ENCODE data around the gene NPAS3.

NPAS3 gene

GRCh38 chr14:33726685-33727084 lies 788.0 kb downstream of the NPAS3 start:
- no peak for TF ChIP-seq POU2F2 (IDR thresholded peaks at IDR 0.05; ENCODE audit: low read depth, low read length)
- no peak for TF ChIP-seq SPI1 (IDR thresholded peaks at IDR 0.05; ENCODE audit: low read depth, low read length)
- TF ChIP-seq POLR2A (IDR thresholded peaks at IDR 0.05; ENCODE audit: low read depth, low read length), result no peak
- TF ChIP-seq TAF1 (IDR thresholded peaks at IDR 0.05; ENCODE audit: low read depth, low read length), result no peak
- no peak for TF ChIP-seq PAX5 (IDR thresholded peaks at IDR 0.05; ENCODE audit: insufficient read depth, low read length, severe bottlenecking)
- TF ChIP-seq POLR2AphosphoS5 (IDR thresholded peaks at IDR 0.05; ENCODE audit: low read depth, low read length), result no peak

DNA sequence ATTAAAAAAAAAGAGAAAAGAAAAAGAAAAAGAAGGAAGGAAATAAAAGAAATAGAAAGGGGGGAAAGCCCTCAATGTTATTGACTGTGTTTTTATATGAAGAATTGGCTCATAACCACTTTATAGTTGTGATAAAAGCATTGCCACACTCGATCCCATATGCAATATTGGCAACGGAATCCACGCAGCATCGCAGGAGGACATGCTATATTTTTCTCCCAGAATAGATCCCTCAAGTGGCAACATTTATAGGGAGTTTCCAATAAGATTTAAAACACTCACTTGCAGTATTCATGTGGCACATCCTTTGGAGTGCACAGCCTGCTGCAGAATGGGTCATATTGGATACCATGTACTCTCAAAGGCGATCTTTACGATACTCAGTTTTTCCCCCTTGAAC lies 788.9 kb downstream of the NPAS3 start:
- TF ChIP-seq TAF1 (IDR thresholded peaks at IDR 0.05; ENCODE audit: low read depth, low read length), result no peak
- DNase-seq (ENCODE audit: insufficient read length, low spot score), result no peak
- no peak for FAIRE-seq

More at GRCh38 chr14:33726685-33727084, 788.0 kb downstream of the NPAS3 start:
- DNase-seq (ENCODE audit: insufficient read length, low spot score), result no peak
- FAIRE-seq, result no peak

DNA sequence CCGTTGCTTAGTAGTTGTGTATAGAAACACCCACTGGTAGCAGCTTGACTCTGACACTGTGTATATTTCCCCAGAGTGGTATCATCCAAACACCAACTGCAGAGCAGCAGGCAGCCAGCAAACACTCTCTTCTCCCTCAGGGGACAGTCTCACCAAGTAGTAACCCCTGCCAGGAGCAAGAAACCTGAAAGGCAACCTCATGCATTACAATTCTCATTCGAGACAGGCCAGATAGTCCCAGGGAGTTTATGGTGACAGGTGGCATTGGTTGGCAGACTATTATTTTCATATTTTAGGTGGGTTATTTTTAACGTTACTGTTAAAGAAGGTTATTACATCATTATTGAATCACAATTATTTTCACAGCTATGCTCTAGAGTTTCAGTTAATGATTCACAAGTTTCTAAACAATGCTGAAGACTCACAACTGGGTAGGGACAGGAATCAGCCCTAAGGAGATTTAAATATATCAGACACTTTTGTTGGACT lies 789.4 kb downstream of the NPAS3 start:
- DNase-seq (ENCODE audit: insufficient read length, low spot score) (no peak), FAIRE-seq (no peak)
- TF ChIP-seq TAF1 (IDR thresholded peaks at IDR 0.05; ENCODE audit: low read depth, low read length) (no peak), POLR2A (IDR thresholded peaks at IDR 0.05; ENCODE audit: low read depth, low read length) (no peak), POLR2AphosphoS5 (IDR thresholded peaks at IDR 0.05; ENCODE audit: low read depth, low read length) (no peak), POU2F2 (IDR thresholded peaks at IDR 0.05; ENCODE audit: low read depth, low read length) (no peak), SPI1 (IDR thresholded peaks at IDR 0.05; ENCODE audit: low read depth, low read length) (no peak), PAX5 (IDR thresholded peaks at IDR 0.05; ENCODE audit: insufficient read depth, low read length, severe bottlenecking) (no peak)

DNA sequence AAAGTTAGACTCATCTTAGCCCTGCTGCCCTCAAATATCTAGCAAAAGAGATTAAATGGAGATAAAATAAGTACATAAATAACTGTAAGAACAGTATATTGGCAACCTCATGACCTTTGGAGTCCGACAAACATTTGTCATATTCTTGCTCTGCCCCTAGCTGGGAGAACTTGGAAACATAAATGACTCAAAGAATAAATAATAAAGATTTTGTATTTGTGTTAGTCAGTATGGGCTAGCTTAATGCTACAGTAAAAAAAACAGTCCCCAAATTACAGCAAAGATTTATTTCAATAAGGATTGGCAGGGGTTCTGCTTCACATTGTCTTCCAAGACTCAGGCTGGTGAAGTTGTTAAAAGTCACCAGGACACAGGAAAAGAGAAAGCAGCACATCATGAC lies 791.5 kb downstream of the NPAS3 start:
- no peak for FAIRE-seq
- DNase-seq (ENCODE audit: insufficient read length, low spot score), result no peak
- TF ChIP-seq PAX5 (IDR thresholded peaks at IDR 0.05; ENCODE audit: insufficient read depth, low read length, severe bottlenecking), result no peak
- no peak for TF ChIP-seq SPI1 (IDR thresholded peaks at IDR 0.05; ENCODE audit: low read depth, low read length)
- no peak for TF ChIP-seq TAF1 (IDR thresholded peaks at IDR 0.05; ENCODE audit: low read depth, low read length)
- TF ChIP-seq POLR2A (IDR thresholded peaks at IDR 0.05; ENCODE audit: low read depth, low read length), result no peak
- TF ChIP-seq POU2F2 (IDR thresholded peaks at IDR 0.05; ENCODE audit: low read depth, low read length), result no peak
- no peak for TF ChIP-seq POLR2AphosphoS5 (IDR thresholded peaks at IDR 0.05; ENCODE audit: low read depth, low read length)

- no peak for FAIRE-seq
- no peak for DNase-seq (ENCODE audit: insufficient read length, low spot score)
- TF ChIP-seq SPI1 (IDR thresholded peaks at IDR 0.05; ENCODE audit: low read depth, low read length) (no peak), POLR2AphosphoS5 (IDR thresholded peaks at IDR 0.05; ENCODE audit: low read depth, low read length) (no peak)
These were observed 793.5 kb downstream of the NPAS3 start for GRCh38 chr14:33732175-33732574.

DNA sequence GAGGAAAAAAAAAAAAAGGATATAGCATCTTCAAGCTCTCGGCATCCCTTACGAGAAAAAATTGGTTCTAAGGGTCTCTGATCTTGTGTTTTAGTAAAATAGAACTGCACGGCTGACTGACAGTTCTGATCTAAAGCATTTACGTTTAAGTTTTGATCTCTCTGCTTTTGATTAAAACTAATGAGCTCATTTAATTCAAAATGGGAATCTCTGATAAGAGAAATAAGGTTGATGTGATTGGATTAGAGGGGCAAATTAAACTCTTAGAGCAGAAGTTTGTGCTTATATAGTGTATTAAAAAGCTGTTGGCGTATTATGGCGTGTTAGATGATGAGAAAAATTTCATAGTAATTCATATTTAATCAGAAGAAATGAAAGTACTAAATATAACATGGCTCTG lies 794.6 kb downstream of the NPAS3 start:
- no peak for TF ChIP-seq SPI1 (IDR thresholded peaks at IDR 0.05; ENCODE audit: low read depth, low read length)
- no peak for TF ChIP-seq POLR2A (IDR thresholded peaks at IDR 0.05; ENCODE audit: low read depth, low read length)
- TF ChIP-seq POU2F2 (IDR thresholded peaks at IDR 0.05; ENCODE audit: low read depth, low read length), result no peak
- TF ChIP-seq TAF1 (IDR thresholded peaks at IDR 0.05; ENCODE audit: low read depth, low read length), result no peak
- TF ChIP-seq POLR2AphosphoS5 (IDR thresholded peaks at IDR 0.05; ENCODE audit: low read depth, low read length), result no peak
- no peak for FAIRE-seq
- DNase-seq (ENCODE audit: insufficient read length, low spot score), result no peak

DNA sequence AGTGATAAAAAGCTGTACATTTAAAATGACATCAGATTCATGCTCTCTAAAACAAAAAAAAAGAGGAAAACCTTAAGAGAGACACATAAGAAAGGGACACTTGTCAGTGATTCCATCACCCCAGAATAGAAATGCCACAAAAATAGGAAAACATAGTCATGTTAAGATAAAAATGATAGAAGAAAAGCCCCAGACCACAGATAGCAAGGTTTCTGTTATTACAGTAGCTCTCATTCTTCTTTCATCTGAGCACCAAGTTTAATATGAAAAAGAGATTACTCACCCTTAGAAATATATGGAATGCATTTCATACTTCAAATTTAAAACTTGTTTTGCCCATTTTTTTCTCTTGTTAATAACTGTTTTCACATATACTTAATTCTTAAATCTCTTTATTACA lies 795.0 kb downstream of the NPAS3 start:
- FAIRE-seq, result no peak

GRCh38 chr14:33734387-33734786 lies 795.7 kb downstream of the NPAS3 start:
- DNase-seq (ENCODE audit: insufficient read length, low spot score), result no peak
- TF ChIP-seq POLR2A (IDR thresholded peaks at IDR 0.05; ENCODE audit: low read depth, low read length), result no peak
- no peak for TF ChIP-seq POLR2AphosphoS5 (IDR thresholded peaks at IDR 0.05; ENCODE audit: low read depth, low read length)

More for the DNA sequence above, 795.0 kb downstream of the NPAS3 start:
- DNase-seq (ENCODE audit: insufficient read length, low spot score), result no peak
- TF ChIP-seq POLR2A (IDR thresholded peaks at IDR 0.05; ENCODE audit: low read depth, low read length), result no peak
- TF ChIP-seq PAX5 (IDR thresholded peaks at IDR 0.05; ENCODE audit: insufficient read depth, low read length, severe bottlenecking), result no peak

DNA sequence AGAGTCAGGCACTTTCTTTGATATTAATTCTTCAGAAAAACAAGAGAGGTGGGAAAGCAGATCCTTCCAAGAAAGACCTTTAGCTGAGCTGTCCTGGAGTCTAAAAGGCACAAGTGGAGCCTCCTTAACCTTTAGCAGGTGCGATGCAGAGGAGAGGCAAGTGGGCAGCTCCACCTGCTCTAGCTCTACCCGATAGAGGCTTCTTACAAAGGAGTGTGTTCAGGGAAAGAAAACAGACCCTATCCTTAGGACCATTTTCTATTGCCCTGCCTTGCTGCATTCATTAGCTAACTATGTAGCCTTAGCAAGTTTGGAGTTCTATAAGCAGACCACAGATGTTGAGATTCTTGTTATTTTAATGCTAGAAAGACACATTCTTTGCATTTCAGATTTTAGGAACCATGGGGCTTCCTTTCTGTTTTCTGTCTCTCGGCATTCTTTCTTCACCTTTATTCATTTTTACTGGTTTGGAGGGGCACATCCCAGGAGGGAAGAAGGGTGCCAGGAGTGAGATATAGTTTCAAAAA lies 797.7 kb downstream of the NPAS3 start:
- no peak for TF ChIP-seq TAF1 (IDR thresholded peaks at IDR 0.05; ENCODE audit: low read depth, low read length)
- no peak for TF ChIP-seq PAX5 (IDR thresholded peaks at IDR 0.05; ENCODE audit: insufficient read depth, low read length, severe bottlenecking)
- no peak for TF ChIP-seq POLR2AphosphoS5 (IDR thresholded peaks at IDR 0.05; ENCODE audit: low read depth, low read length)
- TF ChIP-seq SPI1 (IDR thresholded peaks at IDR 0.05; ENCODE audit: low read depth, low read length), result no peak
- TF ChIP-seq POU2F2 (IDR thresholded peaks at IDR 0.05; ENCODE audit: low read depth, low read length), result no peak
- TF ChIP-seq POLR2A (IDR thresholded peaks at IDR 0.05; ENCODE audit: low read depth, low read length), result no peak
- FAIRE-seq (no peak), DNase-seq (ENCODE audit: insufficient read length, low spot score) (no peak)

More at GRCh38 chr14:33734387-33734786, 795.7 kb downstream of the NPAS3 start:
- no peak for FAIRE-seq

DNA sequence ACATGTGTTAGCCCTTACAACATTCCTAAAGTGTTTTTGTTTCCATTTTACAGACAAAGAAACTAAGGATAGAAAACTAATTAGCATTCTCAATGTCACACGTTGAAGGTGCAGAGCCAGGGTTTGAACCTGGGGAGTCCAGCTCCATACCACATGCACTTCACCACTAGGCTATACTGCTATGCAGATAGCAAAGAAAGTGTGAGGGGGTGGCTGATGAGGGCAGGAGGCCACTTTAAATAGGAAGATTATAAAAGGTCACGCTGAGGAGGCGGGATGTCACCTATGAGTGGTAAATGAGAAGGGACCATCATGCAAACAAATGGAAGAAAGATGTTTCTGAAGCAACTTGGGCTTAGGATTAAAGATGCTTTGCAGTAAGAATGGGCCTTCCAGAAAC lies 798.3 kb downstream of the NPAS3 start:
- no peak for DNase-seq (ENCODE audit: insufficient read length, low spot score)
- no peak for FAIRE-seq
- TF ChIP-seq POLR2A (IDR thresholded peaks at IDR 0.05; ENCODE audit: low read depth, low read length) (no peak), TAF1 (IDR thresholded peaks at IDR 0.05; ENCODE audit: low read depth, low read length) (no peak), SPI1 (IDR thresholded peaks at IDR 0.05; ENCODE audit: low read depth, low read length) (no peak), PAX5 (IDR thresholded peaks at IDR 0.05; ENCODE audit: insufficient read depth, low read length, severe bottlenecking) (no peak), POU2F2 (IDR thresholded peaks at IDR 0.05; ENCODE audit: low read depth, low read length) (no peak), POLR2AphosphoS5 (IDR thresholded peaks at IDR 0.05; ENCODE audit: low read depth, low read length) (no peak)

DNA sequence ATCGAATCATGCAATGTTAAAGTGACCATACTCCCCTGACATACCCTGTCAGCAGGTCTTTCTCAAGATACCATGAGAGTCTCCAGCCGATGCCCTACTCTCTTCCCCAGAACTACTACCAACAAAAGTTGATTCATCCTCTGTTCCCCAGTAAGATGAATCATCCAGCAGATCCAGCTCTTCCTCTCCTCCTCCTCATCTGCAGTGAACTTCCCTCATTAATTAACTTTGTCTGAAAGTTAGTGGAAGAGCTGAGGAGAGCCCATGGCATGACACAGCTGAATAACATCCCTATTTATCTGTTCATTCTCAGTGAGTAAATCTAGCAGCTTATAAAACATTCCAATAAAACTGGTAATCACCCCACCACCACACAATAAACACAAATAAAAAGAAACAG lies 798.8 kb downstream of the NPAS3 start:
- FAIRE-seq, result no peak
- no peak for TF ChIP-seq SPI1 (IDR thresholded peaks at IDR 0.05; ENCODE audit: low read depth, low read length)
- TF ChIP-seq TAF1 (IDR thresholded peaks at IDR 0.05; ENCODE audit: low read depth, low read length), result no peak
- TF ChIP-seq POLR2A (IDR thresholded peaks at IDR 0.05; ENCODE audit: low read depth, low read length), result no peak
- no peak for TF ChIP-seq POU2F2 (IDR thresholded peaks at IDR 0.05; ENCODE audit: low read depth, low read length)
- no peak for DNase-seq (ENCODE audit: insufficient read length, low spot score)
